DND-41 (cell line): ENCODE measurements around the gene GALNT7.

Experiments used
- CTCF ChIP-seq: IDR thresholded peaks from 2 replicates; pipeline ENCODE4 v1.5.1; 2012; ENCODE audit warnings: borderline replicate concordance, low read length, moderate library complexity, mild to moderate bottlenecking; ENCODE audit not compliant: poor library complexity, severe bottlenecking; ENCODE audit errors: extremely low read depth
- EZH2 ChIP-seq: IDR thresholded peaks from 3 replicates; pipeline ENCODE4 v1.6.1; 2012; ENCODE audit warnings: borderline replicate concordance, low read depth, mild to moderate bottlenecking, moderate library complexity, low read length, inconsistent platforms; ENCODE audit not compliant: severe bottlenecking

DNA sequence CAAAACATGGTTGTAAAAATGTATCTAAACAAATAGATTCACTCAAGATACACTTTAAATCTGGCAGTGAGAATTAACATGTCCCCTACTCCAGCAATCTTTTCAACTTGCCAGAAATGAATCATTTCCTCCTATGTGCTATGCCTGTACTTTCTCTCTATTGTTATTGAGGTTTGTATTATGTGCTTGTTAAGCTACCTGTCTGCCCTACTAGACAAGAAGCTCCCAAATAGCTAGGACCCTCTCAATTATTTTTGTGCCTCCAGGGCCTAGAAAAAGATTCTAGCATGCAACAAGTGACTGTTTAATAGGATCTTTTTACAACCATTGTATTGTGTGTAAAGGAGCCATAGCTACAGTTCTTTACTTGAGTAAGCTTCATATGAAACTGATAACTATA, 198.7 kb downstream of the GALNT7 start:
- TF ChIP-seq CTCF, result no peak
- no peak for TF ChIP-seq EZH2
